ENCODE measurements around the gene ABCC9.

DNA sequence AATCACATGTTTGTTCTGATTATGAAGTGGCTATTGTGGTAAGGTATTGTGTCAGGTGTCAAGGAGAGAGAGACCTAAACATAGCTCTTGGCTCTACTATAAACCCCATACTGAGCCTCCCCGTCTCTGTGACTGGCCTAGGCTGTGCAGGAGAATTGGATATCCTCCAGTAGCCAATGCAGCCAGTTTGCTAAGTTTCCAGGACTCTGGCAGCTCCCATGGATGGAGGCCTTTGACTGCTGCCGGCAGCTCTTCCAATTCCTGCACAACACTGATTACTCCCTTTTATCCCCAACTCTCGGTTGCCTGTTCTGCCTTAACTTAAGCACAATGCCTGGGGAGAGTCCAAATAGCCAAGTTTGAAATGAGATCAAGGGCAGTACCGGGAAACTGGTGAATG is 59.3 kb downstream of the ABCC9 start:
- TF ChIP-seq EP300 (IDR thresholded peaks at IDR 0.05) (no peak), POLR2A (IDR thresholded peaks at IDR 0.05) (no peak)
- TF ChIP-seq, protein P1, sequence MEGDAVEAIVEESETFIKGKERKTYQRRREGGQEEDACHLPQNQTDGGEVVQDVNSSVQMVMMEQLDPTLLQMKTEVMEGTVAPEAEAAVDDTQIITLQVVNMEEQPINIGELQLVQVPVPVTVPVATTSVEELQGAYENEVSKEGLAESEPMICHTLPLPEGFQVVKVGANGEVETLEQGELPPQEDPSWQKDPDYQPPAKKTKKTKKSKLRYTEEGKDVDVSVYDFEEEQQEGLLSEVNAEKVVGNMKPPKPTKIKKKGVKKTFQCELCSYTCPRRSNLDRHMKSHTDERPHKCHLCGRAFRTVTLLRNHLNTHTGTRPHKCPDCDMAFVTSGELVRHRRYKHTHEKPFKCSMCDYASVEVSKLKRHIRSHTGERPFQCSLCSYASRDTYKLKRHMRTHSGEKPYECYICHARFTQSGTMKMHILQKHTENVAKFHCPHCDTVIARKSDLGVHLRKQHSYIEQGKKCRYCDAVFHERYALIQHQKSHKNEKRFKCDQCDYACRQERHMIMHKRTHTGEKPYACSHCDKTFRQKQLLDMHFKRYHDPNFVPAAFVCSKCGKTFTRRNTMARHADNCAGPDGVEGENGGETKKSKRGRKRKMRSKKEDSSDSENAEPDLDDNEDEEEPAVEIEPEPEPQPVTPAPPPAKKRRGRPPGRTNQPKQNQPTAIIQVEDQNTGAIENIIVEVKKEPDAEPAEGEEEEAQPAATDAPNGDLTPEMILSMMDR (IDR thresholded peaks at IDR 0.05) = no peak

Data from ovary (tissue), 3 donors.